H1 (cell line): ENCODE data around the gene PFDN4. TPM values are rescaled to one million over a fixed set of nuclear protein-coding genes. Genes with fewer than 3 reads are reported as not detected.
A peak's percentile ranks its signal among the peaks of the same experiment; 100 is the strongest.

Source experiments
- CTCF ChIA-PET: fragments of 300-600 bp; sonication (Branson Sonifier 250); formaldehyde crosslinking; loops from one replicate; lab custom pipeline; 2021; ENCODE audit not compliant: partially characterized antibody; lab: Charles Lee
- POLR2A ChIA-PET: fragments of 300-600 bp; sonication (Branson Sonifier 250); formaldehyde crosslinking; loops from one replicate; lab custom pipeline; 2021; ENCODE audit warnings: inconsistent platforms; ENCODE audit not compliant: partially characterized antibody; lab: Charles Lee
- DNase-seq, 2 experiments: peaks; one replicate each; pipeline versions ENCODE4 v3.0.0 to v3.0.0-alpha.2; 2010 to 2022; ENCODE audit warnings: low spot score in 2 of 2, low read depth in 1 of 2, mixed read lengths in 1 of 2
- FAIRE-seq: peaks from 2 replicates; lab custom pipeline; 2011; peaks lifted over from hg19 to GRCh38; lab: Jason Lieb, UNC
- H2AFZ ChIP-seq: 2 replicates; pipeline ENCODE4 v1.8.1; 2012; ENCODE audit warnings: low read length, inconsistent platforms
- H2AK5ac ChIP-seq: 2 replicates; pipeline ENCODE4 v1.6.1; 2013; ENCODE audit warnings: low read depth, low read length
- H2BK120ac ChIP-seq: replicated peaks from 2 replicates; pipeline ENCODE3; 2013; ENCODE audit warnings: low read depth, low read length, inconsistent platforms
- H2BK12ac ChIP-seq: 2 replicates; pipeline ENCODE4 v1.6.1; 2013; ENCODE audit warnings: low read depth, low read length
- H2BK15ac ChIP-seq: 2 replicates; pipeline ENCODE4 v1.6.1; 2013; ENCODE audit warnings: low read length
- H2BK20ac ChIP-seq: 2 replicates; pipeline ENCODE4 v1.6.1; 2013; ENCODE audit warnings: low read length
- H2BK5ac ChIP-seq: 2 replicates; pipeline ENCODE4 v1.6.1; 2013; ENCODE audit warnings: low read depth, low read length
- H3K14ac ChIP-seq: 2 replicates; pipeline ENCODE4 v1.6.1; 2013; ENCODE audit warnings: inconsistent platforms; ENCODE audit not compliant: insufficient read length
- H3K18ac ChIP-seq: 2 replicates; pipeline ENCODE4 v1.6.1; 2013; ENCODE audit warnings: low read length; ENCODE audit errors: extremely low read depth
- H3K23ac ChIP-seq: 2 replicates; pipeline ENCODE4 v1.6.1; 2013; ENCODE audit warnings: inconsistent platforms; ENCODE audit not compliant: insufficient read length
- H3K23me2 ChIP-seq: 2 replicates; pipeline ENCODE4 v1.6.1; 2013; ENCODE audit warnings: low read depth, low read length
- H3K27ac ChIP-seq: 2 replicates; pipeline ENCODE4 v1.6.1; 2011; ENCODE audit warnings: low read depth, low read length, inconsistent platforms
- H3K27me3 ChIP-seq, 4 experiments: replicated peaks in 1 of 4; 1 replicate in 1 of 4; 2 replicates in 3 of 4; pipeline versions ENCODE4 v1.6.1 to v1.8.1; 2011 to 2013; ENCODE audit warnings: low read length in 3 of 4, mild to moderate bottlenecking in 3 of 4, inconsistent platforms in 2 of 4, mixed read lengths in 2 of 4, moderate library complexity in 1 of 4; ENCODE audit not compliant: control insufficient read depth in 3 of 4, insufficient read depth in 3 of 4; ENCODE audit errors: extremely low read depth in 1 of 4
- H3K36me3 ChIP-seq, 4 experiments: 2 replicates each; pipeline versions ENCODE4 v1.6.1 to v1.8.1; 2011 to 2013; ENCODE audit warnings: mild to moderate bottlenecking in 4 of 4, low read length in 3 of 4, moderate library complexity in 2 of 4, control low read depth in 1 of 4, inconsistent platforms in 1 of 4; ENCODE audit not compliant: insufficient read depth in 4 of 4, control insufficient read depth in 2 of 4
- H3K4ac ChIP-seq: replicated peaks from 2 replicates; pipeline ENCODE3; 2013; ENCODE audit warnings: low read length, low read depth, mixed read lengths, inconsistent platforms; ENCODE audit not compliant: insufficient read length
- H3K4me1 ChIP-seq, 4 experiments: replicated peaks in 1 of 4; 1 replicate in 1 of 4; 2 replicates in 3 of 4; pipeline versions ENCODE4 v1.6.1 to v1.8.1; 2011 to 2013; ENCODE audit warnings: low read length in 3 of 4, inconsistent platforms in 2 of 4, mixed read lengths in 1 of 4; ENCODE audit not compliant: insufficient read depth in 4 of 4, control insufficient read depth in 3 of 4
- H3K4me2 ChIP-seq, 2 experiments: 2 replicates each; pipeline versions ENCODE4 v1.6.1 to v1.8.1; 2011 to 2013; ENCODE audit warnings: low read depth in 2 of 2, low read length in 2 of 2, control low read depth in 1 of 2, inconsistent platforms in 1 of 2, mild to moderate bottlenecking in 1 of 2; ENCODE audit not compliant: insufficient read depth in 1 of 2
- H3K4me3 ChIP-seq, 4 experiments: fragments of 200-600, 300-600 bp in 1 of 4; sonication (generic), shearing (Covaris generic), sonication (Bioruptor Twin) in 1 of 4; 2 replicates each; pipeline versions ENCODE4 v1.5.1 to v1.8.1; 2011 to 2016; ENCODE audit warnings: low read length in 4 of 4, low read depth in 3 of 4, control low read depth in 2 of 4, inconsistent platforms in 2 of 4, mild to moderate bottlenecking in 2 of 4, mixed read lengths in 1 of 4, moderate library complexity in 1 of 4; ENCODE audit not compliant: insufficient read depth in 2 of 4; ENCODE audit errors: extremely low read depth in 1 of 4
- H3K56ac ChIP-seq: replicated peaks from 2 replicates; pipeline ENCODE3; 2013; ENCODE audit warnings: low read depth, mild to moderate bottlenecking, mixed read lengths, low read length, inconsistent platforms; ENCODE audit not compliant: insufficient read length
- H3K79me1 ChIP-seq: 2 replicates; pipeline ENCODE4 v1.6.1; 2013; ENCODE audit warnings: low read depth, low read length, control low read depth
- H3K79me2 ChIP-seq, 2 experiments: 2 replicates each; pipeline versions ENCODE4 v1.6.1 to v1.8.1; 2012 to 2013; ENCODE audit warnings: low read length in 2 of 2, mild to moderate bottlenecking in 2 of 2, inconsistent platforms in 1 of 2; ENCODE audit not compliant: insufficient read depth in 2 of 2, control insufficient read depth in 1 of 2
- H3K9ac ChIP-seq, 4 experiments: replicated peaks in 1 of 4; 1 replicate in 1 of 4; 2 replicates in 3 of 4; pipeline versions ENCODE4 v1.6.1 to v1.8.1; 2011 to 2013; ENCODE audit warnings: low read depth in 3 of 4, low read length in 3 of 4, control low read depth in 2 of 4, mild to moderate bottlenecking in 2 of 4, moderate library complexity in 2 of 4, inconsistent platforms in 1 of 4; ENCODE audit errors: extremely low read depth in 1 of 4
- H3K9me3 ChIP-seq, 2 experiments: 2 replicates each; pipeline versions ENCODE4 v1.6.1 to v1.8.1; 2012 to 2013; ENCODE audit warnings: mild to moderate bottlenecking in 2 of 2, moderate library complexity in 2 of 2, control low read depth in 1 of 2, inconsistent platforms in 1 of 2, low read depth in 1 of 2, low read length in 1 of 2, mixed read lengths in 1 of 2; ENCODE audit not compliant: insufficient read depth in 2 of 2
- H4K20me1 ChIP-seq, 2 experiments: replicated peaks in 1 of 2; 2 replicates each; pipeline versions ENCODE3 to v1.8.1; 2011 to 2013; ENCODE audit warnings: inconsistent platforms in 2 of 2, low read length in 2 of 2, mild to moderate bottlenecking in 1 of 2; ENCODE audit not compliant: insufficient read depth in 2 of 2, control insufficient read depth in 1 of 2
- H4K5ac ChIP-seq: 2 replicates; pipeline ENCODE4 v1.6.1; 2013; ENCODE audit warnings: low read length, low read depth, mixed read lengths, inconsistent platforms; ENCODE audit not compliant: insufficient read length
- H4K8ac ChIP-seq: 2 replicates; pipeline ENCODE4 v1.8.0; 2013; ENCODE audit warnings: mild to moderate bottlenecking, moderate library complexity, low read length, inconsistent platforms; ENCODE audit not compliant: insufficient read depth; ENCODE audit errors: extremely low read depth
- H4K91ac ChIP-seq: replicated peaks from 2 replicates; pipeline ENCODE3; 2013; ENCODE audit warnings: low read length, mixed read lengths, inconsistent platforms; ENCODE audit not compliant: insufficient read length
- KDM4A ChIP-seq: IDR thresholded peaks from one replicate; pipeline ENCODE4 v1.7.1; 2012; ENCODE audit warnings: low read depth, mild to moderate bottlenecking, moderate library complexity, low read length, inconsistent platforms; ENCODE audit not compliant: severe bottlenecking
- RAD21 ChIP-seq, 2 experiments: IDR thresholded peaks in 1 of 2; conservative IDR thresholded peaks in 1 of 2; 2 replicates each; pipeline ENCODE4 v1.6.1; 2011; ENCODE audit warnings: low read depth in 2 of 2, low read length in 2 of 2, improper control_type of control experiment in 1 of 2, inconsistent platforms in 1 of 2, mild to moderate bottlenecking in 1 of 2, moderate library complexity in 1 of 2
- SIX5 ChIP-seq: IDR thresholded peaks from 2 replicates; pipeline ENCODE4 v1.6.1; 2011; ENCODE audit warnings: mild to moderate bottlenecking, low read depth, low read length
- SUZ12 ChIP-seq: fragments of 200-600 bp; sonication (generic); IDR thresholded peaks from 2 replicates; pipeline ENCODE4 v1.6.1; 2012; ENCODE audit warnings: mild to moderate bottlenecking, inconsistent platforms, low read length, moderate library complexity, mixed read lengths
- WGBS, 2 experiments: shearing (Covaris generic) in 1 of 2; methylation state at CpG; one replicate each; pipeline versions ENCODE4 v1.1.6 to v1.1.7; 2013 to 2015; ENCODE audit warnings: low lambda C conversion rate in 2 of 2, mixed read lengths in 2 of 2, inconsistent platforms in 1 of 2, low coverage in 1 of 2, missing lambda C conversion rate in 1 of 2; ENCODE audit not compliant: insufficient replicate concordance in 2 of 2, insufficient coverage in 1 of 2, insufficient read length in 1 of 2; ENCODE audit errors: extremely low coverage in 1 of 2, missing lambda C conversion rate in 1 of 2; 5-methylcytosine and 5-hydroxymethylcytosine counted together
- polyA plus RNA-seq, 7 experiments: library from polyadenylated mRNA; depleted of rRNA in 3 of 7; stranded (reverse) in 5 of 7; unstranded in 2 of 7; fragments of >200 nt in 5 of 7; fragments of 200-250 nt in 2 of 7; gene quantifications; 1 replicate in 5 of 7; 2 replicates in 1 of 7; 4 replicates in 1 of 7; pipeline versions ENCODE4 v1.2.1 to v1.2.3, GENCODE V29; 2011 to 2013; ENCODE audit warnings: missing spikeins in 2 of 7, mixed read lengths in 2 of 7
- total RNA-seq: library from RNA; stranded (reverse); fragmentation: NEBNext Ultra II Directional; extraction: Animal tissue kit (Norgen Biotek cat#: 25700); gene quantifications from 2 replicates; pipeline ENCODE4 v1.2.1, GENCODE V29; 2021
- TF ChIP-seq, protein P1 (sequence below): IDR thresholded peaks from 2 replicates; pipeline ENCODE4 v1.6.1; 2011; ENCODE audit warnings: low read length, improper control_type of control experiment
- TF ChIP-seq, protein P2 (sequence below): IDR thresholded peaks from 2 replicates; pipeline ENCODE4 v1.6.1; 2011; ENCODE audit warnings: low read depth, mild to moderate bottlenecking, low read length; ENCODE audit not compliant: insufficient read depth

PFDN4 gene
- total and polyA plus RNA-seq, 2 of the 8 experiments (the other 6 are each of a cell fraction or from before 2014, with no cell fraction given) = 41.9 to 96.8 TPM

DNA sequence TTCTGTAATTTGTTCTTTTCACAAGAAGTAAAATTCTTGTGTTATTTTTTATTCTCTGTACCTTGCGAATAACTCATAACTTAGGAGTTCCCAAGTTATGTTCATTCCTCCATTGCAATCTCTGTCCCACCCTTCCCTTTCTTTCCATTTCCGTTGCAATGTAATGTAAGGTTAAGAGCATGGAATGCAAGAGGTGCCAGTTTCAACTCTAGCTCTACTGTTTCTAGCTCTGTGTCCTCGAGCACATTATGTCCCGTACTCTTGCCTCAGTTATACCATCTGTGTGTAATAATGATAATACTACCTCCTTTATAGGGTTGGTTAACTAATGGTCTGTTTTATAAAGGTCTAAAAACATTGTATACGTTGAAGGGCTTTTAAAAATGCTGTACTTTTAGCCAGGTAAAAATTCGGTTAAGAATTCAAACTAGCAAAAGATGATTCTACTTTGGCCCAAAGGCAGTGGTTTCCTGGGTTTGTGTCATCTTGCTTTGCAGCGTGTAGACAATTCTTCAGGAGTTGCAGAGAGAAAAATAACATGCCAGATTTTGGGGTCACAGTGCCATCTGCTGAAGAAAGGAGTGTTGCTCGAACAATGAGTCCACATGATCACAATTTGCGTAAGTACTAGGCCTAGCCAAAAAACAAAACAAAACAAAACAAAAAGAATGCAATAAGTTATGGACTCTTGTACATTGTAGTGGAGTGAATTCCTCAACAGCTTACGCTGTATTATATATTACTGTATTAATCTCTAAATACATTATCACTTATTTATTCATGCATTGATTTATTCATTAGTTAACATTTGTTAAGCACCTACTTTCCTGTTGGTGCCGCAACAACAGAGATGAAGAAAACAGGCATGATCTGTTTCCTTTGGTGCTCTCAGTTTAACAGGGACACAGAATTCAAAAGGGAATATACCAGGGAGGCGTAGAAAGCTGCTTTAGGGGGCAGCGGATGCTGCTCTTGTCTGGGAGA lies 10.0 kb upstream of the PFDN4 start:
- no peak overlapping the region for H3K18ac ChIP-seq
- H4K8ac ChIP-seq = no peak overlapping the region
- no peak overlapping the region for H4K5ac ChIP-seq
- H3K4me2 ChIP-seq = no peak overlapping the region
- no peak overlapping the region for H3K56ac ChIP-seq
- no peak overlapping the region for H2AK5ac ChIP-seq
- DNase-seq = no peak
- H2BK15ac ChIP-seq = no peak overlapping the region
- 75% methylated on average over 13 of the region's 13 CpGs; no CpG with 5 or more reads in 1 of the 2 experiments for WGBS, 2 experiments
- H3K79me1 ChIP-seq = no peaks in the 10 kb centered on the region
- no peak overlapping the region for H2AFZ ChIP-seq
- H3K79me2 ChIP-seq = no peaks in the 10 kb centered on the region
- peak; percentile 42 for FAIRE-seq
- no peak overlapping the region for H2BK120ac ChIP-seq
- H2BK5ac ChIP-seq = no peak overlapping the region
- H3K27ac ChIP-seq = no peak overlapping the region
- no peak overlapping the region for H3K4ac ChIP-seq
- H2BK12ac ChIP-seq = no peak overlapping the region
- H3K4me1 ChIP-seq = peaks cover 0 to 4% (median 2%) of the 10 kb centered on the region in 4 experiments; a peak in 2 of 7 replicates
- CTCF ChIA-PET = interaction anchor here (0.6 to 23.7 kb wide), 19 partner anchors 9 to 556 kb away, joined by 3 to 591 read pairs (median 4); partner anchors contain the start of gene PFDN4
- POLR2A ChIA-PET = interaction anchor here (0.7 to 1.0 kb wide), 2 partner anchors 10 kb away, joined by 3 to 4 read pairs; partner anchors contain the start of gene PFDN4
- H3K14ac ChIP-seq = no peak overlapping the region
- no peak overlapping the region for H2BK20ac ChIP-seq
- no peak overlapping the region for H3K4me3 ChIP-seq
- H3K9ac ChIP-seq = no peak overlapping the region
- H3K9me3 ChIP-seq = no peaks in the 10 kb centered on the region
- no peaks in the 10 kb centered on the region for H4K20me1 ChIP-seq
- no peak overlapping the region for H3K23ac ChIP-seq
- H3K23me2 ChIP-seq = no peaks in the 10 kb centered on the region
- no peaks in the 10 kb centered on the region for H3K36me3 ChIP-seq
- no peaks in the 10 kb centered on the region for H3K27me3 ChIP-seq
- H4K91ac ChIP-seq = no peak overlapping the region
- TF ChIP-seq RAD21 (IDR thresholded peaks at IDR 0.05 in 1 of 2, conservative IDR thresholded peaks at IDR 0.05 in 1 of 2; ENCODE audit: low read depth in 2 of 2, low read length in 2 of 2) = peak; percentile 75 to 80
- TF ChIP-seq, protein P1, sequence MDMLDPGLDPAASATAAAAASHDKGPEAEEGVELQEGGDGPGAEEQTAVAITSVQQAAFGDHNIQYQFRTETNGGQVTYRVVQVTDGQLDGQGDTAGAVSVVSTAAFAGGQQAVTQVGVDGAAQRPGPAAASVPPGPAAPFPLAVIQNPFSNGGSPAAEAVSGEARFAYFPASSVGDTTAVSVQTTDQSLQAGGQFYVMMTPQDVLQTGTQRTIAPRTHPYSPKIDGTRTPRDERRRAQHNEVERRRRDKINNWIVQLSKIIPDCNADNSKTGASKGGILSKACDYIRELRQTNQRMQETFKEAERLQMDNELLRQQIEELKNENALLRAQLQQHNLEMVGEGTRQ = no peak
- TF ChIP-seq SUZ12 = no peak
- TF ChIP-seq KDM4A = no peak
- TF ChIP-seq, protein P2, sequence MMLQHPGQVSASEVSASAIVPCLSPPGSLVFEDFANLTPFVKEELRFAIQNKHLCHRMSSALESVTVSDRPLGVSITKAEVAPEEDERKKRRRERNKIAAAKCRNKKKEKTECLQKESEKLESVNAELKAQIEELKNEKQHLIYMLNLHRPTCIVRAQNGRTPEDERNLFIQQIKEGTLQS = no peak
- TF ChIP-seq SIX5 = no peak
